Measurements from ENCODE around the gene NCR3LG1. TPM values are rescaled to one million over a fixed set of nuclear protein-coding genes. Genes with fewer than 3 reads are reported as not detected.

The NCR3LG1 gene
- total RNA-seq, 1 experiment from 2014 or later, result 1.4 TPM

DNA sequence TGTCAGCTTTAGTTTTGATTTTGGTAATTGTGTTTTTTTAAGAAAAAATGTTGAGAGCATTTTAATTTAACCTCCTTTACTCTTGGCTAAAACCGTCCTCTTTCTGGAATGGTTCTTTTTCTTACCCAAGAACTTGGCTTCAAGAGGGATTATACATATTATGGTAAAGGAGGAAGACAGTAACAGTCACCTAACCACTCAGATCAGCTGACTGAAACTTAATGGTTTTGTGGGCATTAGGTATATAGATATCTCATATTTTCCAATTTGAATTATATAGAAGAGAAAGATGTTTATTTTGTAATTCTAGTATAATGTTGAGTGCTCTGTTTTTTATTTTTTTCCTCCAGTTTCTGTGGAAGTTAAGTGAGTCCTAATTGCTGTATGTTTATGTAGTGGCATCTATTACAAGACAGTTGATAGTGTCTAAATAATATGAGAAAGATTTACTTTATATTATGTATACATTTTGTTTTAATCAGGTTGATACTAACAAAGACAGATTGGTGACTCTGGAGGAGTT is 36.6 kb upstream of the NCR3LG1 start:
- no peaks in the 10 kb centered on the region for H3K23me2 ChIP-seq (ENCODE audit: insufficient read length, low read depth, low read length, poor library complexity, severe bottlenecking)
- H3K79me1 ChIP-seq (ENCODE audit: insufficient read depth, low read depth, low read length, poor library complexity, severe bottlenecking), result no peaks in the 10 kb centered on the region
- H3K27ac Mint-ChIP-seq, result no peak overlapping the region
- no peaks in the 10 kb centered on the region for H4K20me1 ChIP-seq (ENCODE audit: control insufficient read depth, insufficient read depth, insufficient read length)
- TF ChIP-seq, protein P1, sequence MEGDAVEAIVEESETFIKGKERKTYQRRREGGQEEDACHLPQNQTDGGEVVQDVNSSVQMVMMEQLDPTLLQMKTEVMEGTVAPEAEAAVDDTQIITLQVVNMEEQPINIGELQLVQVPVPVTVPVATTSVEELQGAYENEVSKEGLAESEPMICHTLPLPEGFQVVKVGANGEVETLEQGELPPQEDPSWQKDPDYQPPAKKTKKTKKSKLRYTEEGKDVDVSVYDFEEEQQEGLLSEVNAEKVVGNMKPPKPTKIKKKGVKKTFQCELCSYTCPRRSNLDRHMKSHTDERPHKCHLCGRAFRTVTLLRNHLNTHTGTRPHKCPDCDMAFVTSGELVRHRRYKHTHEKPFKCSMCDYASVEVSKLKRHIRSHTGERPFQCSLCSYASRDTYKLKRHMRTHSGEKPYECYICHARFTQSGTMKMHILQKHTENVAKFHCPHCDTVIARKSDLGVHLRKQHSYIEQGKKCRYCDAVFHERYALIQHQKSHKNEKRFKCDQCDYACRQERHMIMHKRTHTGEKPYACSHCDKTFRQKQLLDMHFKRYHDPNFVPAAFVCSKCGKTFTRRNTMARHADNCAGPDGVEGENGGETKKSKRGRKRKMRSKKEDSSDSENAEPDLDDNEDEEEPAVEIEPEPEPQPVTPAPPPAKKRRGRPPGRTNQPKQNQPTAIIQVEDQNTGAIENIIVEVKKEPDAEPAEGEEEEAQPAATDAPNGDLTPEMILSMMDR (conservative IDR thresholded peaks at IDR 0.05), result no peak
- no peak overlapping the region for H4K91ac ChIP-seq (ENCODE audit: insufficient read length, low read depth, low read length)
- H2AFZ ChIP-seq (ENCODE audit: low read length), result no peak overlapping the region
- H3K23ac ChIP-seq (ENCODE audit: insufficient read length, low read depth, low read length), result no peak overlapping the region
- H3K18ac ChIP-seq (ENCODE audit: insufficient read length, low read depth, low read length), result no peak overlapping the region
- no peak overlapping the region for H3K56ac ChIP-seq (ENCODE audit: insufficient read length, low read depth, low read length)
- no peak for DNase-seq
- no peak overlapping the region for H2BK120ac ChIP-seq (ENCODE audit: low read depth, low read length, poor library complexity, severe bottlenecking)
- no peak overlapping the region for H3K14ac ChIP-seq (ENCODE audit: insufficient read depth, low read length)
- no peak overlapping the region for H3K27ac ChIP-seq (ENCODE audit: insufficient read length, low read depth, low read length)
- no peaks in the 10 kb centered on the region for H3K79me2 ChIP-seq (ENCODE audit: insufficient read depth, low read length)
- no peak overlapping the region for H4K5ac ChIP-seq (ENCODE audit: insufficient read length, low read depth, low read length)
- no peak overlapping the region for H3K4ac ChIP-seq (ENCODE audit: low read depth, low read length)
- no peaks in the 10 kb centered on the region for H3K36me3 Mint-ChIP-seq (ENCODE audit: insufficient read depth in 1 of 3, low read depth in 3 of 3)
- H3K4me1 ChIP-seq (ENCODE audit: insufficient read depth, low read length), result no peaks in the 10 kb centered on the region
- no peak overlapping the region for H3K4me3 Mint-ChIP-seq
- H3K4me2 ChIP-seq (ENCODE audit: insufficient read depth, insufficient read length, low read length), result no peak overlapping the region
- H3K9me3 ChIP-seq (ENCODE audit: control insufficient read depth, low read depth, low read length), result no peaks in the 10 kb centered on the region
- no peak overlapping the region for H2AK5ac ChIP-seq (ENCODE audit: insufficient read length, low read length)
- no peak overlapping the region for H2BK5ac ChIP-seq (ENCODE audit: insufficient read length, low read length)
- no peaks in the 10 kb centered on the region for H3K27me3 Mint-ChIP-seq (ENCODE audit: low read depth)
- H3K4me1 Mint-ChIP-seq, result no peaks in the 10 kb centered on the region
- H2BK15ac ChIP-seq (ENCODE audit: low read depth, low read length), result no peak overlapping the region
- H3K9me3 Mint-ChIP-seq, result no peaks in the 10 kb centered on the region
- no CpG with 5 or more reads among the region's 1 CpG for WGBS (ENCODE audit: extremely low coverage, insufficient read length, low lambda C conversion rate)
- H3T11ph ChIP-seq (ENCODE audit: low read length), result no peak overlapping the region
- no peaks in the 10 kb centered on the region for H3K27me3 ChIP-seq (ENCODE audit: insufficient read depth, low read length)
- no peak overlapping the region for H4K8ac ChIP-seq (replicated peaks; ENCODE audit: insufficient read length, low read depth, low read length)
- H2BK20ac ChIP-seq (ENCODE audit: low read depth, low read length, poor library complexity, severe bottlenecking), result no peak overlapping the region
- no peak overlapping the region for H2BK12ac ChIP-seq (ENCODE audit: insufficient read length, low read depth, low read length)
- H3K9ac ChIP-seq (ENCODE audit: extremely low read depth, insufficient read length, low read length), result no peak overlapping the region
